Measurements from ENCODE around the gene ASS1.

GRCh38 chr9:130528674-130529073 lies 83.9 kb downstream of the ASS1 start:
- TF ChIP-seq, protein P1, sequence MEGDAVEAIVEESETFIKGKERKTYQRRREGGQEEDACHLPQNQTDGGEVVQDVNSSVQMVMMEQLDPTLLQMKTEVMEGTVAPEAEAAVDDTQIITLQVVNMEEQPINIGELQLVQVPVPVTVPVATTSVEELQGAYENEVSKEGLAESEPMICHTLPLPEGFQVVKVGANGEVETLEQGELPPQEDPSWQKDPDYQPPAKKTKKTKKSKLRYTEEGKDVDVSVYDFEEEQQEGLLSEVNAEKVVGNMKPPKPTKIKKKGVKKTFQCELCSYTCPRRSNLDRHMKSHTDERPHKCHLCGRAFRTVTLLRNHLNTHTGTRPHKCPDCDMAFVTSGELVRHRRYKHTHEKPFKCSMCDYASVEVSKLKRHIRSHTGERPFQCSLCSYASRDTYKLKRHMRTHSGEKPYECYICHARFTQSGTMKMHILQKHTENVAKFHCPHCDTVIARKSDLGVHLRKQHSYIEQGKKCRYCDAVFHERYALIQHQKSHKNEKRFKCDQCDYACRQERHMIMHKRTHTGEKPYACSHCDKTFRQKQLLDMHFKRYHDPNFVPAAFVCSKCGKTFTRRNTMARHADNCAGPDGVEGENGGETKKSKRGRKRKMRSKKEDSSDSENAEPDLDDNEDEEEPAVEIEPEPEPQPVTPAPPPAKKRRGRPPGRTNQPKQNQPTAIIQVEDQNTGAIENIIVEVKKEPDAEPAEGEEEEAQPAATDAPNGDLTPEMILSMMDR (IDR thresholded peaks at IDR 0.05; ENCODE audit: borderline replicate concordance, extremely low read depth, low read length, poor library complexity, severe bottlenecking) = no peak
- TF ChIP-seq EZH2 (IDR thresholded peaks at IDR 0.05; ENCODE audit: borderline replicate concordance, low read depth, low read length, severe bottlenecking) = no peak
